Jurkat, Clone E6-1 (cell line): ENCODE results near the gene GSX1. TPM values are rescaled to one million over a fixed set of nuclear protein-coding genes. Genes with fewer than 3 reads are reported as not detected.
A peak's percentile ranks its signal among the peaks of the same experiment; 100 is the strongest.
"Not testable (repeated sequence)": the region's sequence is repeated elsewhere in the genome, so short reads cannot be mapped to it uniquely, and the experiment has no call there.

Experiments
- DNase-seq: peaks from one replicate; pipeline ENCODE4 v3.0.0-alpha.2; 2011; ENCODE audit warnings: low read depth, low spot score
- H3K4me3 ChIP-seq: 2 replicates; pipeline ENCODE4 v1.5.1; 2011; ENCODE audit warnings: mild to moderate bottlenecking, low read length, control low read depth, moderate library complexity
- polyA plus RNA-seq: library from polyadenylated mRNA; unstranded; fragments of >200 nt; gene quantifications from one replicate; pipeline ENCODE4 v1.2.1, GENCODE V29; 2012; ENCODE audit warnings: missing spikeins; ENCODE audit not compliant: insufficient read length, insufficient read depth

The GSX1 gene
- not detected for polyA plus RNA-seq

DNA sequence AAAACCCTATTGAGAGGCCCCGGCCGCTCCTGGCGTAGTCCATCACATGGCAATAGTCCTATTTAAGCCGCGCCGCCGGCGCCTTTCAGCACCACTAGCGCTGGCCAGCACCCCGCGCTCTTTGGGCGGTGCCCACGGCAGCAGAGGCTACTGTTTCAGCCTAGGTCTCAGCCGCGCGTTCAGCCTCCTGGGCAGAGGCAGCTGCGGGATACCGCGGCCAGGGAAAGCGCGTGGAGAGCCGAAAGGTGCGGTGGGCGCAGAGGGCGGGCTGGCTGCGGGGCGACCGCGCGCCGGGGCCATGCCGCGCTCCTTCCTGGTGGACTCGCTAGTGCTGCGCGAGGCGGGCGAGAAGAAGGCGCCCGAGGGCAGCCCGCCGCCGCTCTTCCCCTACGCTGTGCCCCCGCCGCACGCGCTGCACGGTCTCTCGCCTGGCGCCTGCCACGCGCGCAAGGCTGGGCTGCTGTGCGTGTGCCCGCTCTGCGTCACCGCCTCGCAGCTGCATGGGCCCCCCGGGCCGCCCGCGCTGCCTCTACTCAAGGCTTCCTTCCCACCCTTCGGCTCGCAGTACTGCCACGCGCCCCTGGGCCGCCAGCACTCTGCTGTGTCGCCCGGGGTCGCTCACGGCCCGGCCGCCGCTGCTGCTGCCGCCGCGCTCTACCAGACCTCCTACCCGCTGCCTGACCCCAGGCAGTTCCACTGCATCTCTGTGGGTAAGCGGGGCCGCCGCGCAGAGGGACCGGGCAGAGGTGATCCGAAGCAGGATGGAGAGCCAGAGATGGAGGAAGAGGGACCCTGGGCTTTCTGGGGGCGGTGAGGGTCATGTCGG lies at the start of gene GSX1:
Gene GSX1, plus strand, starts transcription at position 91 of the 826 bp plus-strand sequence. Its CDS starts 208 bp downstream, at position 299.
- DNase-seq: no peak
- no peak within 1 kb of the TSS for H3K4me3 ChIP-seq

DNA sequence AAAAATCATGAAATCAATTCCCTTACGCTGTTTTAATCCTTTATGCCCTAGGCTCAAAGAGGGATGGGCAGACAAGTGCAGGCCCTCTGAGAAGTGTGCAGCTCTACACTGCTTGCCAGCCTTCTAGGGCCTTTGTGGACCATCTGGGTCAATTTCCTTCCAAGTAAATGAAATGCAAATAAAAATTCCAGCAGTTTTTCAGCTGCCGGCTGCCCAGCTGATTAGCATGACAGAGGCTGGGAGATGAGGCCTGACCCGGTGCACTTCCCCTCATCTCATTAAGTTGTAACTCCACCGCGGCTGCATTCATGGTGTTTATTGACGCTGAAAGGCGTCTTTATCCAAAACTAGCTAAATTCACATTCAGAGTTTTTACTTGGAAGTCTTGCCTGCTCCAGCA lies 47.5 kb upstream of the GSX1 start:
- DNase-seq: no peak
- H3K4me3 ChIP-seq: no peak overlapping the region

DNA sequence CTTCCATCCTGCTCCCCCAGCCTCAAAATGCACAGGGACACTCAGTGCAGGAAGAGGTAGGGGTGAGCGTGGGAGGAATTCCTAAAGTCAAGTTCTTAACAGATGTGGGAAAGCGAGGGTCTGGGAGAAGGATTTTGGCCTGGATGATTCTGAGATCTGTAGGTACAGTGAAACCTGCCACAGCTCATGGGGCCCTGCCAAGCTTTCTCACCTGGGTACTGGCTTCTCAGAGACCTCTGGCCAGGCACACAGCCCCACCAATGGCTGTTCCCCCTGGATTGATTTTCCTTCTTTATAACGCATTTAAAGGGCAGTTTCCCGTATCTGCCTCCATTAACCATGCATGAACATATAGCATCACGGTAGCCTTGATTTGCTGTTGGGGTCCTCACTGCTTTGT lies 47.0 kb upstream of the GSX1 start:
- no peak for DNase-seq
- no peak overlapping the region for H3K4me3 ChIP-seq

DNA sequence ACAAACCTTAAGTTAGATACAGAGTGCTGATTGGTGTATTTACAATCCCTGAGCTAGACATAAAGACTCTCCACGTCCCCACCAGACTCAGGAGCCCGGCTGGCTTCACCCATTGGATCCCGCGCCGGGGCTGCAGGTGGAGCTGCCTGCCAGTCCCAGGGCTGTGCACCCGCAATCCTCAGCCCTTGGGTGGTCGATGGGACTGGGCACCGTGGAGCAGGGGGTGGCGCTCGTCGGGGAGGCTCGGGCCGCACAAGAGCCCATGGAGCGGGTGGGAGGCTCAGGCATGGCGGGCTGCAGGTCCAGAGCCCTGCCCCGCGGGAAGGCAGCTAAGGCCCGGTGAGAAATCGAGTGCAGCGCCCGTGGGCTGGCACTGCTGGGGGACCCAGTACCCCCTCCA lies 44.1 kb upstream of the GSX1 start:
- H3K4me3 ChIP-seq, DNase-seq: not testable (repeated sequence)

DNA sequence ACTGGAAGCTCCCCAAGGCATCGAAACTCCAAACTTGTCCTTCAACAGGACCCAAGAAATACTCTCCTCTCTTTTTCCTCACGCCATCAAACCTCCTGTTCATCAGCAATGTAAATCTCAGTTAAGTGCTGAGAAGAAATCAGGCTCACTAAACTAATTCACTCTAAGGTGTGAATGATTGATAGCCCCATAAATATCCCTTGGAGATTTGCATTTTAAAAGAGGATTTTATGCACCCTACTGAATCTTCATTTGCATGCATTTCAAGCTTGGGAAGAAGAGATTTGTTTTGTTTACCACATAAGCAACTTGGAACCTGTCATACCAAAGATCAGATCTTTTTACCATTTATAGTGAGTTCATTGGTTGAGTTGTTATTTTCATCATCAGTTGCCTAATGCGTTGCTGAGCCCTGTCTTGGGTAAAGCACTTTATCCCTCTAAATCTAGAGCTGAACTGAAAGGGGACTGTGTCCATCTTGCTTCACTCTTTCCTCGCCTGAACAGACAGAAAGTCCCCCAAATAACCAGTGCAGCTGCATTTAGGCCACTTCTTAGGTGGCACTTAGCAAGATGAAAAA lies 40.2 kb upstream of the GSX1 start:
- no peak for DNase-seq
- no peak overlapping the region for H3K4me3 ChIP-seq

DNA sequence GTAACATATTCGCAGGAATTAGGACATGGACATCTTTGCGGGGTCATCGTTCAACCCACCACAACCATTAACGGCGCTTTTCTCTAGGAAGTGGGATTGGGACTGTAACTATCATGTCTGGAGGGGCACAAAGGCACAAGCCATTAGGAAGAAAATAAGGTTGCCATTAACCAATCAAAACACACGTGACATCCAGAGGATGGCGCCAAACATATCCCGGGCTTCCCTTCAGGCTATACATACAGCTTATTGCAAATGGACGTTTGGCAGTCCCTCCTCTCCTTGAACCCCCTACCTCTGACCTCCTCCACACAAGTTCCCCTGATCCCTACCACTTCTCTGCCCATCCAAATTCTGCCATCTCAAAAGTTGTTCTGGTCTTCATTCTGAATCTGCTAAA lies 26.6 kb upstream of the GSX1 start:
- no peak for DNase-seq
- no peak overlapping the region for H3K4me3 ChIP-seq

DNA sequence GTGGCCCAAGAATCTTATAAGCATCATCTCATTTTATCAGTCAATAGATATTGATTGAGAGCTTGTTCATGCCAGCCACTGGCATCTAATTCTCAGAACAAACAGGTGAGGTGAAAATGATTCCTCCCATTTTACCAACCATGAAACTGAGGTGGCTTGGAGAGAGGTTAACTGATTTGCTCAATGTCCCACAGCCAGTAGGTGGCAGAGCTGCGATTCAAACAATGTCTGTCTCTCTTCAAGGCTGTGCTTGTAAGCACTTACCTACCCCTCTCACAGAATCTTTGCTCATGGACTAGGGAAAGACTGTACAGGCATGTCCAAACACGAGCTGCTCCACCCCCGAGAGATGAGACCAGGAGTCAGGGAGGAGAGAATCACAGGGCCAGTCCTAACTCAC lies 21.5 kb upstream of the GSX1 start:
- peak; percentile 60 for DNase-seq
- H3K4me3 ChIP-seq: no peak overlapping the region

DNA sequence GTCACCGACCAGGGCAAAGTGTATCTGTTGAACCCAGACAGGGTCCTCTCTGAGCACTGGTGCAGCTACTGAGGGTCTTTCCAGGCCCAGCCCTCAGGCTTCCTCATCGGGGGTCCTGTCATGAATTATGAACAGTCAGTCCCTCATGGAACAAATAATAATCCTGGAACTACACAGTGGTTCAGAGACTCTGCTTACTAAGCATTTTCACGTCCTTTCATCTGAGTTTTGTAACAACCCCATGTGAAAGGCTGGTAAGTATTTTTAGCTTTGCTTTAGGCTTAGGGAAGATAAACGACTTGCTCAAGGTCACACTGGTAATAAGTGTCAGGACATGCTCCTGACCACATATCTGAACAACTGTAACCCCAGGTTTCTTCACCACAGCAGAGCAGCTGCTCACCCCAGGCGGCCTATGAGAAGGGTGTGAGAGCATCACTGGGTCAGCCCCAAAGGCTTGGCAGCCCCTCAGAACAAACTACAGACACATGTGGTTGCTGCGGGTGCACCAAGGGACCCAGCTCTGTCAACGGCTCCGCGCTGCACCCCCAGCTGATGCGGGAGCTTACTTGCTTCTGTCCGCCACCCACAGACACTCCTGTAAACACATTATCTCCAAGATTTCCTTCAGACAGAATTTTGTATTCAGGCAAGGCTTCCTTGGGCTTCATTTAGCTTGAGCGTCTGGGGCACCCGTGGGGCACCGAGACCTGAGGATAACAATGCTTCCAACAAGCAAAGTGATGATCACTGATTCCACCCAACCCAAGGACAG lies 19.4 kb upstream of the GSX1 start:
- H3K4me3 ChIP-seq: no peak overlapping the region
- DNase-seq: peak; percentile 48

DNA sequence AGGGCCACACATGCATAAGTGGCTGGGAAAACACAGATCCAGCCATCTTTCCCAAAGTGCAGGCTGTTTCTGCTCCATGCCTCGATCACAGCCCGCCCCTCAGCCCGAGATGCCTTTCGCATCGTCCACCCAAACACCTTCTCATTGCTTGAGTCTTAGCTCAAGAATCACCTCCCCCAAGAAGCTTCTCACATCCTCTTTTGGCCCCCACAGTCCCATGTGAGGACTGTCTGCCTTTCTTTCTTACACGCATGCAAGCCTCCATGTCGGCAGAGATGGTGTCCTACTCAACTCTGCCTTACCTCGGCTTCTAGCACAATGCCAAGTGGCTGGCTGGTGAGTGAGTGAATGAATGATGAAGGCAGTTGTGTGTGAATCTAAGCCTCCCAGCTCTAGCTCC lies 18.1 kb upstream of the GSX1 start:
- DNase-seq: no peak

DNA sequence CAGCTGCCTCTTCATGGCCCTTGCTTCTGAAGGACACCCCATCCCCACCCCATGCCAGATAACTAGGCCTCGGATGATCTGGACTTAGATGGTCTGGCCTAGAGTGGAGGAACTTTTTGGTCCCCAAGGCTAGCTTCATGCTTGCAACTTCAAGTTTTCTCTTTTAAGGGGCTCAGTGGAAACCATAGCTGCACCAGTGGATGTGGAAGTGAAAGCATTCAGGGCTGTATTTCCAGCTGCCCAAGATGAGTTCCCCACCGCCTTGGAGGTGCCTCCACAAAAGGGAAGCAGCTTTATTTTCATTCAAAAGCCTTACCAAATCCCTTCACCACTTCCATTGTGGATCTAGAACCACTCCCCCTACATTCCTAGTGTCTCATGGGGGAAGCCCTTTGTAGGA lies 17.6 kb upstream of the GSX1 start:
- no peak for DNase-seq
- no peak overlapping the region for H3K4me3 ChIP-seq

More for the DNA sequence above, 18.1 kb upstream of the GSX1 start:
- H3K4me3 ChIP-seq: no peak overlapping the region

DNA sequence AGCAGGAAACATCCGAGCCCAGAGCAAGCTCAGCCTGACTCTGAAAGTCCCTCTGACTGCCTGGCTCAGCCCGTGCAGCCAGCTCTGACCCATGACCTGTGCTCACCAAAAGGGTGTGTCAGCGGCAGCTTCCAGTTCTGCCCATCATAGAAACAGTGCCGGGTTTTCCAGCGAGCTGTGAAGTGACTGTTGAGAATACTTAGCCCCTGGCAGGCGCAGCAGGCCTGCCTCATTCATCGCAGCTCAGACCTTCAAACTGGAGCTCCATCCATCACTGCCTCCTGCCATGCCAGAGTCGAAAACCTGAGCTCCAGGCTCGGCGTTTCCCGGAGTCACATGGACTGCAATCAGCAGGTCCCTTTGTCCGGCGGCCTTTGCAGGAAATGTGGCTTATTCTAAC lies 16.3 kb upstream of the GSX1 start:
- H3K4me3 ChIP-seq: no peak overlapping the region
- no peak for DNase-seq

DNA sequence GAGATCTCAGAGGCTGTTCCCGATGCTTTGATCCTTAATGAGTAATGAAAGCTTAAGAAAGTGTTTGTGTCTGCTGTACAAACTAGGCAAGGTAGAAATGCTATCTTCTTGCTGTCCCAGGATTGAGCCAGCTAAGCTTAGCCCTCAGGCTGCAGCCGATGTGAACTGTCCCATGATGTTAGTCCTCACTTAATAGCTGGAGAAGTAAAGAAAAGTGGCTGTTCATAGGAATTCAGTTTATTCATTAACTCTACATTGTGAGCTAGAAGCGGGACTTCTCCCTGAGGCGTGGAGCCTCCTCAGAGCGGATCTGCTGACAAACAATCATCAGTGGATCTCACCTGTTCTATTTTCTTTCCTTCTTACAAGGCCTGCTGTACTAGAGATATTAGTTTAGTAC lies 10.1 kb upstream of the GSX1 start:
- no peak for DNase-seq
- no peak overlapping the region for H3K4me3 ChIP-seq

DNA sequence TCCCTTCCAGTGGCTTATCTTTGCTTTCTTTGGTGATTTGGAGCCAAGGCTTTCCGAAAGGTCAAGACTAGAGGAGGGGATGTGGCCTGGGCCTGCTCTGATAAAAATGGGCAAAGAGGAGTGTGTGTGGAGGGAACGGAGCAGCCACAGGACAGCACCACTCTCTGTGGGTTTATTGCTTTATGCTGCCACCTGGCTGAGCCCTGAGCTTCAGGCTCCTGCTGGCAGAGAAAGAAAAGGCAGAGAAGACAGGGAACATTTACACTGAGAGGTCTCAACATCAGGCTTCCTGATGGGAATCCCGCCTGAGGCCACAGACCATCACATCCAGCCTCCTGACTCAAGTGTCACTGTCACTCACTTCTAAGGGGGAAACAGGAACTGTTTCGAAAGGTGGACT lies 9.2 kb upstream of the GSX1 start:
- no peak overlapping the region for H3K4me3 ChIP-seq
- peak; percentile 9 for DNase-seq

DNA sequence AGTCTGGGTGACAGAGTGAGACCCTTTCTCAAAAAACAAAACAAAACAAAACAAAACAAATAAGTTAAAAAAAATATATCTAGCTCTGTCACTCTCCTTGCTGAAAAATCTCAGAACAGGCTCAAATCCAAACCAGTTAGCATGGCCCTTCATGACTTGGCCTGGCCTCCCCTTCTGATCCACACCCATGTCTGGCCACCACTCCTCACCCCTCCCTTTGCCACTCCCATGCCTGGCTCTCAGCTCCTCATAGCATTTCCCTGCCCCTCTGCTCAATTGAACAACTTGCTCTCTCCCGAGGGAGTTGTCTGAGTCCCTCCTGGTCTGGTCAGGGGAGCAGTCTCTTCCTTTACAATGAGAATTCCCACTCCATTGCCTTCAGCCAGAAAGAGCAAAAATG lies 4.0 kb upstream of the GSX1 start:
- H3K4me3 ChIP-seq: no peak overlapping the region
- no peak for DNase-seq

DNA sequence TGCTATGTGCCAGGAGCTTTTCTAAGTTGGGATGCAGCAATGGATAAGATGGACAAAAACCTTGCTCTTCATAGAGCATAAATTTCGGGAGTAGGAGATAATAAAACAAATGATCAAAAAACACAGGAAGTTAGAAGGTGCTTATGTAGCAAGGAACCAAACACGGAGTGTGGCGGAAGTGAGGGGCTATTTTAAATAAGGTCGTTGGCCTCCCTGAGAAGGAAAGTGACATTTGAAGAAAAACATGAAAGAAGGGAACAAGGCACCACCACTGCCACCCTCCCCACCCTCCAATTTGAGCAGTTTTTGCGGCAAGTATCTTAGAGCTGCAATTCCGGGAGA lies 3.2 kb upstream of the GSX1 start:
- DNase-seq: peak; percentile 37
- peak overlapping the region; percentile 30 for H3K4me3 ChIP-seq

DNA sequence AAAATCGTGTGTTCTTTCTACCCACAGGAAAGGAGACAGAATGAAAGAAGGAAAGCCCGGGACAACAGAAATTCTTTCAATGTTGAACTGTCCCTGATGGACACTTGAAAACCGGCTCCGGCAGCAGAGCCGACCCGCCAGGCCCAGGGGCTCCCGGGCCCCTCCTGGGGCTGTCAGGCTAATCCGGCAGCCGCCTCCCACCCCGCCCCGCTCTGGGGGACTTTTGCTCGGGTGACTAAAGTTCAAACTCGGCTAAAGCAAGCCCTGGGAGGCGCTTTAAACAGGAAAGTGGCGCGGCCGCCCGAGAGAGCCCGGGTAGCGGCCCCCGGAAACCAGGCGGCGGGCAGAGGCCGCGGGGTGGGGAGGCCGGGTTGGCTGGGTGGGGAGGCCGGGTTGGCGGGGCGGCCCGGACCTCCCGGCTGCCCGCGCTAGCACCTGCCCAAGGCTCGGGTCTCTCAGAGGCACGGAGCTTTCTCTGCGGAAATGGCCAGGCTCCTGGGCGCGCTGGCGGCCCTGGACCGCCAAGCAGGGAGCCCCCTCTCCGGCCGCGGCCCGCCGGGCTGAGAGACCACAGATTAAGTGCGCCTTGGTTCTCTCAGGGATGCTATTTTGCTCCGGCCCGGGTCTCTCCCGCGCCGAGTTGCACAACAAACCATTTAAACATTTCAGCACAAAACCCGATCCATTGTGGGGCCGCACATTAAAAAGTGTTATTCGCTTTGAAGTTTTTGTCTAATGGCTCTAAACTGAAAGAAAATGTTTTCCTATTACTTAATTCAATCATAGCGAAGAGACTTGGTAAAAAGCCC lies 2.6 kb upstream of the GSX1 start:
- peak overlapping the region; percentile 30 for H3K4me3 ChIP-seq
- DNase-seq: no peak

DNA sequence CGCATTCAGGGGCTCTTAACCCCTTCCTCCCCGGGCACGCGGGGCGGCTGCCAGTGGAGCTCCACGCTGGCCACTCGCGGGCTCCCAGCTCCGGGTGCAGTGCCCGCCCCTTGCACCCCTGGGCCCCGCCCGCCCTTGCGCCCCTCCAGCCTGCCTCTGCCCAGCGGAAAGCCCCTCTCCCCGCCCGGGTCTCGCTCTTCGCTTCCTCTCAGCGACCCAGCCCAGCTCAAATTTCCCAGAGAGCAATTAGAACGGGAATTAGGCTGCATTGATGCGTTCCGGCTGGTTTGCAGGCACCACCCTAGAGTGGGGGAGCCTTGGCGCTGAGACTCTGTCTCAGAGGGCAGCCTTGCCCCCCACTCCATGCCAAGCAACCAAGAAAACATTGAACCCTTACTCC lies 1.8 kb upstream of the GSX1 start:
- no peak overlapping the region for H3K4me3 ChIP-seq
- DNase-seq: no peak

DNA sequence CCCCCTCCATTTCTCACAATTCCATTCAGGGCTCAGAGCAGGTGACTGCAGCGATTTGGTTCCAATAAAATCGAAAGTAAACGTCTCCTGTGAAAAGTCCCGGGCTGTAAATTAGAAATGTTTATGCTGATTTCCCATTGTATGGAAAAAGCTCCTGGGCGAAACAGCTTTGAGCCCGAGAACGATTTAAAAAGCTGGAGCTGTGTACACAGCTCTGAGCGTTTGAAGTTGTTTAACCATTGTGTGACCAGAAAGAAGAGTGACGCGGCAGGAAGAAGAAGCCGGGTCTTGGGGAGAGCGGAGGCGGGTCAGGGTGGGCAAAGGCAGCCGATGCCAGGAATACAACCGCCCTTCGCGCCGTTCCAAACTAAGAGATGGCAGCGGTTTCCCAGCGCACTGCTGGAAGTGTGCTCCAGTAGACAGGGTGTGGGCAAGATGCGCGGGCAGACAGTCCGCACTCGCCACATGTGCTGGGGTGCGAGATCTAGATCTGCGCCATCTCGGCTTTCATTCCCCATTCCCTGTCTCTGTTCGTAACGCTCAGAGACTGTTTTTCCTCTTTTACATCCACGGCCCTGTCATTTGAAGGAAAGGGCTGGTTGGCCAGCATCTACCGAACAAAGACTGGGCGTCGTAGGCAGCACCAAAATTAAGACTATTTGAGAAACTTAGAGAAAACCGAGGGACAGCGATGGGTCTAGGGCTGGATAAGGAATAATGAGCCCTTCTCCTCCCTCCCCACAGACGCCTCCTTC lies 960 bp upstream of the GSX1 start:
- no peak for DNase-seq
- H3K4me3 ChIP-seq: no peak overlapping the region

DNA sequence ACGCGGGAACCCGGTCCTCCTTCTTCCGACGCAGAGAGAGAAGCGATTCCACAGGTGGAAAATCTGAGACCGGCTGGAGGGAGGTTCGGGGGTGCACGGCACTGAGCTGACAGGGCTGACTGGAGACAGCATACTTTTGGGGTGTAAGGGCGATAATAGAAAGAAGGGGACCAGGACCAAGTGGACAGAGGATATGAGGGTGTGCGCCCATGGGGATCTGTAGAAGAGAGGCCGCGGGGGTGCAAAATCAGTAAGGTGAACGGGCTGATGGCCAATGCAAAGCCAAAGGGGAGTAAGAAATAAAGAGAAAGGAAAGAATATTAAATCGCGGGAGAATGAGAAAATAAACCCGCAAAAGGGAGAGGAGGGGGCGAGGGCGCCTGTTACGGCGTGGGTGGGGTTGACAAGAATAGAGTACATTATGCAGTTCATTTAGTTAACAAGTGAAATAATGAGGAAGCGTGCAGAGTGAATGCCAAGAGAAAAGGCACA lies 336 bp upstream of the GSX1 start:
- no peak for DNase-seq
- no peak overlapping the region for H3K4me3 ChIP-seq
